Activated CD4-positive, CD25-positive, alpha-beta regulatory T cell treated with anti-CD3 and anti-CD28 coated beads, Interleukin-2, amount 50 U/mL, for 16 hours (primary cell): Measurements from ENCODE around the gene TUBB2A.
"Not testable (repeated sequence)": the region's sequence is repeated elsewhere in the genome, so short reads cannot be mapped to it uniquely, and the experiment has no call there.

Experiments used
- DNase-seq: peaks from one replicate; pipeline ENCODE4 v3.0.0-alpha.2; 2020; ENCODE audit warnings: low read depth, low spot score

The TUBB2A gene

GRCh38 chr6:3156184-3157130, 887 bp downstream of the TUBB2A start:
- not testable (repeated sequence) for DNase-seq

- not testable (repeated sequence) for DNase-seq
These were observed 1.9 kb downstream of the TUBB2A start for GRCh38 chr6:3155416-3155815.

GRCh38 chr6:3152689-3153088, 4.7 kb downstream of the TUBB2A start:
- no peak for DNase-seq

GRCh38 chr6:3151691-3152090, 5.7 kb downstream of the TUBB2A start:
- no peak for DNase-seq

- no peak for DNase-seq
These were observed 9.2 kb downstream of the TUBB2A start for GRCh38 chr6:3147914-3148757.

GRCh38 chr6:3144571-3144970, 12.8 kb downstream of the TUBB2A start:
- no peak for DNase-seq

GRCh38 chr6:3143158-3143557, 14.2 kb downstream of the TUBB2A start:
- DNase-seq, result no peak

- no peak for DNase-seq
These were observed 14.8 kb downstream of the TUBB2A start for GRCh38 chr6:3142536-3142935.

GRCh38 chr6:3140201-3140600, 17.1 kb downstream of the TUBB2A start:
- DNase-seq, result no peak

- DNase-seq, result no peak
These were observed 18.0 kb downstream of the TUBB2A start for GRCh38 chr6:3139090-3139903.

GRCh38 chr6:3138341-3138740, 19.0 kb downstream of the TUBB2A start:
- DNase-seq, result no peak

GRCh38 chr6:3137873-3138272, 19.5 kb downstream of the TUBB2A start:
- not testable (repeated sequence) for DNase-seq

GRCh38 chr6:3137057-3137777, 20.1 kb downstream of the TUBB2A start:
- DNase-seq, result no peak

GRCh38 chr6:3136292-3137011, 20.9 kb downstream of the TUBB2A start:
- DNase-seq, result no peak

- no peak for DNase-seq
These were observed 21.6 kb downstream of the TUBB2A start for GRCh38 chr6:3135668-3136291.

GRCh38 chr6:3133515-3133914, 23.8 kb downstream of the TUBB2A start:
- no peak for DNase-seq

GRCh38 chr6:3131695-3132094, 25.6 kb downstream of the TUBB2A start:
- no peak for DNase-seq

- no peak for DNase-seq
These were observed 28.8 kb downstream of the TUBB2A start for GRCh38 chr6:3128356-3129108.

- DNase-seq, result no peak
These were observed 31.5 kb downstream of the TUBB2A start for GRCh38 chr6:3125815-3126214.
